PC-9 (cell line): ENCODE measurements around the gene PCED1B. TPM values are rescaled to one million over a fixed set of nuclear protein-coding genes. Genes with fewer than 3 reads are reported as not detected.

Experiments used
- BruUV-seq: library from RNA; stranded (reverse); fragments of 400-500 nt; replicated peaks from 2 replicates; lab custom pipeline; 2021; lab: Mats Ljungman, UMichigan
- CTCF ChIA-PET: fragments of 300-600 bp; sonication (Branson Sonifier 250); formaldehyde crosslinking; loops from one replicate; lab custom pipeline; 2022; ENCODE audit warnings: antibody characterized with exemption; lab: Charles Lee
- POLR2A ChIA-PET: fragments of 300-600 bp; sonication (Branson Sonifier 250); formaldehyde crosslinking; loops from one replicate; lab custom pipeline; 2022; ENCODE audit warnings: antibody characterized with exemption; ENCODE audit not compliant: unreplicated experiment; lab: Charles Lee
- DNase-seq, 2 experiments: peaks; one replicate each; pipeline versions ENCODE4 v3.0.0 to v3.0.0-alpha.2; 2015 to 2022; ENCODE audit warnings: mixed read lengths in 1 of 2
- H2AFZ ChIP-seq: fragments of 200-600 bp; sonication (generic); 2 replicates; pipeline ENCODE4 v1.8.1; 2017; ENCODE audit warnings: antibody characterized with exemption
- H3F3A ChIP-seq: fragments of 200-600 bp; sonication (generic); 2 replicates; pipeline ENCODE4 v1.8.1; 2017; ENCODE audit warnings: antibody characterized with exemption, mild to moderate bottlenecking, low read depth; ENCODE audit not compliant: insufficient read depth
- H3K27ac ChIP-seq: fragments of 200-600 bp; sonication (generic); 2 replicates; pipeline ENCODE4 v1.6.1; 2016; ENCODE audit warnings: mixed run types
- H3K27me3 ChIP-seq: fragments of 200-600 bp; sonication (generic); 2 replicates; pipeline ENCODE4 v1.6.1; 2016; ENCODE audit warnings: low read depth, mixed run types; ENCODE audit not compliant: insufficient read depth
- H3K36me3 ChIP-seq: fragments of 200-600 bp; sonication (generic); 2 replicates; pipeline ENCODE4 v1.6.1; 2016; ENCODE audit warnings: low read depth, mixed run types
- H3K4me1 ChIP-seq: fragments of 200-600 bp; sonication (generic); replicated peaks from 2 replicates; pipeline ENCODE4 v1.6.1; 2016; ENCODE audit warnings: mixed run types; ENCODE audit not compliant: insufficient read depth
- H3K4me2 ChIP-seq: fragments of 200-600 bp; sonication (generic); 2 replicates; pipeline ENCODE4 v1.6.1; 2017; ENCODE audit warnings: mixed run types
- H3K4me3 ChIP-seq: fragments of 200-600 bp; sonication (generic); 2 replicates; pipeline ENCODE4 v1.6.1; 2016; ENCODE audit warnings: mixed run types
- H3K79me2 ChIP-seq: fragments of 200-600 bp; sonication (generic); 2 replicates; pipeline ENCODE4 v1.6.1; 2017; ENCODE audit warnings: low read depth, mixed run types
- H3K9me2 ChIP-seq: fragments of 200-600 bp; sonication (generic); 2 replicates; pipeline ENCODE4 v1.8.1; 2017; ENCODE audit warnings: mild to moderate bottlenecking; ENCODE audit not compliant: insufficient read depth
- H3K9me3 ChIP-seq: fragments of 200-600 bp; sonication (generic); 2 replicates; pipeline ENCODE4 v1.8.1; 2016; ENCODE audit warnings: low read depth; ENCODE audit not compliant: insufficient read depth
- H4K20me1 ChIP-seq: fragments of 200-600 bp; sonication (generic); 2 replicates; pipeline ENCODE4 v1.8.1; 2017; ENCODE audit not compliant: insufficient read depth
- EZH2 ChIP-seq: fragments of 200-600 bp; sonication (generic); IDR thresholded peaks from 2 replicates; pipeline ENCODE4 v1.8.0; 2017; ENCODE audit warnings: antibody characterized with exemption, low read depth
- intact Hi-C: fragments of 100-400 bp; cut with micrococcal nuclease; formaldehyde crosslinking; loops from one replicate; pipeline ENCODE4 v1.10.0; 2022; ENCODE audit not compliant: unreplicated experiment
- total RNA-seq: library from RNA; stranded (reverse); gene quantifications from 2 replicates; pipeline ENCODE4 v1.2.3, GENCODE V29; 2021
- TF ChIP-seq, protein P1 (sequence below): fragments of 200-600 bp; sonication (generic); conservative IDR thresholded peaks from 2 replicates; pipeline ENCODE4 v1.6.1; 2017; ENCODE audit warnings: mixed run types, antibody characterized with exemption, mild to moderate bottlenecking, moderate library complexity

The PCED1B gene
- total RNA-seq, 1 experiment from 2014 or later = 11.2 TPM

DNA sequence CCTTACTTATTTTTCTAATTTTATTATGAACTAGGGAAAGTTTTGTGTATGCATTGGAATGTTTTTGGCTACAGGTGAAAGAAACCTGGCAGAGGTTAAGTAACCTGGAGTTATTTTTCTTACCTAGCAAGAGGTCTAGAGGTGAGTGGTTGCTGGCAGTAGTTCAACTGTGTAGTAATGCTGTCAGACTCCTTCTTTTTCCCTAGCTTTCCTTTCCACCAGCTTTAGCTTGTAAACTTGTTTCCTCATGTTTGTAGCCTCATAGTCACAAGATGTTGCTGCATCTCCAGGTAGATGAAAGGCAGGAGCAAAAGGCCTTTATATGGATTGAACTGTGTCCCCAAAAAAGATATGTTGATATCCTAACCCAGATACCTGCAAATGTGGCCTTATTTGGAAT, 105.4 kb downstream of the PCED1B start:
- Histone ChIP-seq H3K36me3 (no peaks in the 10 kb centered on the region), H3K9me2 (no peaks in the 10 kb centered on the region), H3K4me1 (peaks cover 54% of the 10 kb centered on the region), H3K9me3 (no peaks in the 10 kb centered on the region), H3F3A (peaks cover 18% of the 10 kb centered on the region; the same call in 1 of the 2 replicates), H4K20me1 (no peaks in the 10 kb centered on the region), H3K79me2 (no peaks in the 10 kb centered on the region), H3K4me2 (peak overlapping the region; percentile 43; the same call in 1 of the 2 replicates), H3K4me3 (no peak overlapping the region), H3K27me3 (no peaks in the 10 kb centered on the region), H2AFZ (no peak overlapping the region), H3K27ac (peak overlapping the region; percentile 77)
- TF ChIP-seq EZH2 = no peak
- TF ChIP-seq, protein P1, sequence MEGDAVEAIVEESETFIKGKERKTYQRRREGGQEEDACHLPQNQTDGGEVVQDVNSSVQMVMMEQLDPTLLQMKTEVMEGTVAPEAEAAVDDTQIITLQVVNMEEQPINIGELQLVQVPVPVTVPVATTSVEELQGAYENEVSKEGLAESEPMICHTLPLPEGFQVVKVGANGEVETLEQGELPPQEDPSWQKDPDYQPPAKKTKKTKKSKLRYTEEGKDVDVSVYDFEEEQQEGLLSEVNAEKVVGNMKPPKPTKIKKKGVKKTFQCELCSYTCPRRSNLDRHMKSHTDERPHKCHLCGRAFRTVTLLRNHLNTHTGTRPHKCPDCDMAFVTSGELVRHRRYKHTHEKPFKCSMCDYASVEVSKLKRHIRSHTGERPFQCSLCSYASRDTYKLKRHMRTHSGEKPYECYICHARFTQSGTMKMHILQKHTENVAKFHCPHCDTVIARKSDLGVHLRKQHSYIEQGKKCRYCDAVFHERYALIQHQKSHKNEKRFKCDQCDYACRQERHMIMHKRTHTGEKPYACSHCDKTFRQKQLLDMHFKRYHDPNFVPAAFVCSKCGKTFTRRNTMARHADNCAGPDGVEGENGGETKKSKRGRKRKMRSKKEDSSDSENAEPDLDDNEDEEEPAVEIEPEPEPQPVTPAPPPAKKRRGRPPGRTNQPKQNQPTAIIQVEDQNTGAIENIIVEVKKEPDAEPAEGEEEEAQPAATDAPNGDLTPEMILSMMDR = no peak
- intact Hi-C loops = loop anchor here (2.0 to 10.0 kb wide), 4 partner anchors 37 to 150 kb away; no protein-coding TSS in a partner anchor
- no TSS peak for BruUV-seq
- peak; percentile 51 to 92 for DNase-seq
- CTCF ChIA-PET = no interaction called here
- POLR2A ChIA-PET = interaction anchor here (0.6 to 0.8 kb wide), 2 partner anchors 88 to 90 kb away, joined by 6 to 9 read pairs; no protein-coding TSS in a partner anchor

DNA sequence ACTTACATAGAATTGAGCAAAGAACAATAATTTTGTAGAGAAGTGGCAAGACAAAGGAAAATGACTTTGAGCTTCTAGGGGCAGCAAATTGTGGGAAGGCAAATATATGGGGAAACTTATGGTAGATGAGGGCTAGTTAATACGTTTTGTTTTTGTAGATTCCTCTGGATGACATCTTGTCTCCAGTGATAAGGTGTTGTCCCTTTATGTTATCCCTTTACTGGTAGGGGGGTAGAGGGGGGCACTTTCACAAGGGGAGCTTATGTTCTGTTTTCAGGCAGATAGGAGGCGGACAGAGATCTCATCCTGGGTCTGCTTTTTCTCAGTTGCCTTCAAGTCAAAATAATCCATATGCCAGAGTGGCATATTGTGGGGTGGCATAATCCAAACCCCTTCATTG, 106.8 kb downstream of the PCED1B start:
- H3K4me2 ChIP-seq = no peak overlapping the region
- intact Hi-C loops = loop anchor here (5.0 to 10.0 kb wide), 2 partner anchors 36 to 151 kb away; no protein-coding TSS in a partner anchor
- H3F3A ChIP-seq = peaks cover 18% of the 10 kb centered on the region; the same call in 1 of the 2 replicates
- no peaks in the 10 kb centered on the region for H3K79me2 ChIP-seq
- peaks cover 64% of the 10 kb centered on the region for H3K4me1 ChIP-seq
- BruUV-seq = no TSS peak
- CTCF ChIA-PET = no interaction called here
- no peak for DNase-seq
- H3K9me3 ChIP-seq = no peaks in the 10 kb centered on the region
- no peak overlapping the region for H2AFZ ChIP-seq
- POLR2A ChIA-PET = no interaction called here
- H3K9me2 ChIP-seq = no peaks in the 10 kb centered on the region
- no peaks in the 10 kb centered on the region for H4K20me1 ChIP-seq
- H3K4me3 ChIP-seq = no peak overlapping the region
- no peaks in the 10 kb centered on the region for H3K36me3 ChIP-seq
- no peaks in the 10 kb centered on the region for H3K27me3 ChIP-seq
- TF ChIP-seq EZH2 = no peak
- TF ChIP-seq, protein P1 = no peak
- H3K27ac ChIP-seq = no peak overlapping the region

DNA sequence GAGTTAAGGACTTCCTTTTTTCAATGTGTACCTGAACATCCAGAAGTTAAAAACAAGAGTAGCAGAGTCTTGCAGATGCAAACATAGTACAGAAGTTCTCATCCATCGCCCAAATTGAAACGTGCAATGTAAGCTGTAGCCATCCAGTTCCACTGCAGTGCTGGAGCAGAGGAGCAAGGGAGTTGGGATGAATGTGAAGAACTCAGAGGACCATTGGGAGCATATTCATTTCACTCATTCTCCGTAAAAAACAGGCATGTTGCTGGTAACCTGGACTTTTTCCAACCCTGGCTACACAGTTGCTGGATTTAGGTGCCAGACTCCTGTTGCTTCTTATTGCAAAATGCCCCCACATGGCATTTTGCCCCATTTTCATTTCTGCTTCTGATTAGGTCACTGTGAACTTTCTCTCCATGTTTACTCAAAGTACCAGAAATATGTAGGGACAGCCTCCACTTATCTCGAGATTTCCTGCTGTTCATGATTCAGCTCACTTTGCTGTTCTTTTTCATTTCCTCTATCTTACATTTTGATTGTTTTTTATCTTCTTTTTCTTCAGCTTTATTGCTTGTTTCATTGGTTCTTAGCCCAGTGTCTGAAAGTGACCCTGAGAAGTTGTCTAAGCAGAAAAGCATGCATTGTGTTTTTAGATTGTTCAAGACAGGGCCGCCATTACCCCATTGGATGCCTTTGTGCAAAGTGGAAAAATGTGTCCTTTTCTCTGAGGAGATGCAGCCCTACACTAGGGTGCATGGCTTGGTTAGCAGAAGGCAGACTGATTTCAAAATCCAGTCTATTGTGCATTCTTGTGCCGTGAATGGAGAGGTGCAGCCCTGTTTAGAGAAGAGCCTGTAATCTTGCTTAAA, 109.4 kb downstream of the PCED1B start:
- Histone ChIP-seq H3K4me1 (peaks cover 54% of the 10 kb centered on the region), H2AFZ (no peak overlapping the region), H3K4me2 (peak overlapping the region; percentile 6; the same call in 1 of the 2 replicates), H3K27ac (peak overlapping the region; percentile 36; the same call in 1 of the 2 replicates), H3K4me3 (no peak overlapping the region), H4K20me1 (no peaks in the 10 kb centered on the region), H3F3A (peaks cover 18% of the 10 kb centered on the region; the same call in 1 of the 2 replicates), H3K27me3 (no peaks in the 10 kb centered on the region), H3K36me3 (no peaks in the 10 kb centered on the region), H3K9me2 (no peaks in the 10 kb centered on the region), H3K79me2 (no peaks in the 10 kb centered on the region), H3K9me3 (no peaks in the 10 kb centered on the region)
- TF ChIP-seq, protein P1 = no peak
- no peak for TF ChIP-seq EZH2
- intact Hi-C loops = loop anchor here (5.0 to 10.0 kb wide), 2 partner anchors 33 to 154 kb away; no protein-coding TSS in a partner anchor
- ChIA-PET CTCF (interaction anchor here (1.4 kb wide), 1 partner anchor 82 kb away, joined by 3 read pairs; no protein-coding TSS in a partner anchor), POLR2A (interaction anchor here (0.6 kb wide), 1 partner anchor 62 kb away, joined by 16 read pairs; no protein-coding TSS in a partner anchor)
- BruUV-seq = no TSS peak
- DNase-seq = peak in 1 of 2 experiments; percentile 39
